Thyroid gland (tissue), 4 donors: Measurements from ENCODE around the gene APOL3. TPM values are rescaled to one million over a fixed set of nuclear protein-coding genes. Genes with fewer than 3 reads are reported as not detected.
"Not testable (repeated sequence)": the region's sequence is repeated elsewhere in the genome, so short reads cannot be mapped to it uniquely, and the experiment has no call there.

Experiments
- DNase-seq, 2 donors: peaks; one replicate each; pipeline ENCODE4 v3.0.0-alpha.2; 2019
- H3K27ac ChIP-seq, 3 donors: fragments of 200-600 bp; sonication (generic); 1 replicate in 2 of 3; 2 replicates in 1 of 3; pipeline ENCODE4 v1.5.1; 2016 to 2019; ENCODE audit warnings: mild to moderate bottlenecking in 1 of 3, moderate library complexity in 1 of 3
- H3K27me3 ChIP-seq: fragments of 200-600 bp; sonication (generic); one replicate; pipeline ENCODE4 v1.5.1; 2019
- H3K36me3 ChIP-seq, 2 donors: fragments of 200-600 bp; sonication (generic); one replicate each; pipeline ENCODE4 v1.5.1; 2016 to 2019
- H3K4me1 ChIP-seq, 2 donors: fragments of 200-600 bp; sonication (generic); one replicate each; pipeline ENCODE4 v1.5.1; 2017 to 2019
- H3K4me3 ChIP-seq, 3 donors: fragments of 200-600 bp; sonication (generic); replicated peaks in 1 of 3; 1 replicate in 2 of 3; 2 replicates in 1 of 3; pipeline ENCODE4 v1.5.1; 2016; ENCODE audit warnings: mild to moderate bottlenecking in 1 of 3
- H3K9me3 ChIP-seq: fragments of 200-600 bp; sonication (generic); one replicate; pipeline ENCODE4 v1.5.1; 2017
- POLR2A ChIP-seq, 2 donors: fragments of 450-650 bp; IDR thresholded peaks; one replicate each; pipeline ENCODE4 v1.6.1; 2017; ENCODE audit warnings: antibody characterized with exemption in 2 of 2, mild to moderate bottlenecking in 2 of 2, moderate library complexity in 1 of 2
- WGBS, 2 donors: methylation state at CpG; one replicate each; pipeline ENCODE4 v1.1.5; 2017; 5-methylcytosine and 5-hydroxymethylcytosine counted together
- intact Hi-C: fragments of 100-400 bp; cut with DNase I; formaldehyde crosslinking; loops from one replicate; pipeline ENCODE4 v1.15.1; 2023
- total RNA-seq, 4 donors: library from RNA; depleted of rRNA; stranded (reverse); fragments of >200 nt; gene quantifications; one replicate each; pipeline ENCODE4 v1.2.3, GENCODE V29; 2016
- TF ChIP-seq, protein P1 (sequence below), 6 experiments: fragments of 200-600 bp in 3 of 6; fragments of 450-650 bp in 3 of 6; sonication (generic) in 3 of 6; IDR thresholded peaks; one replicate each; pipeline ENCODE4 v1.5.1; 2016 to 2019; ENCODE audit warnings: antibody characterized with exemption in 6 of 6, mild to moderate bottlenecking in 2 of 6, inconsistent platforms in 1 of 6, moderate library complexity in 1 of 6

Gene APOL3
- total RNA-seq, 4 donors from 2014 or later, result 23.3 to 91.9 (median 59.9) TPM

DNA sequence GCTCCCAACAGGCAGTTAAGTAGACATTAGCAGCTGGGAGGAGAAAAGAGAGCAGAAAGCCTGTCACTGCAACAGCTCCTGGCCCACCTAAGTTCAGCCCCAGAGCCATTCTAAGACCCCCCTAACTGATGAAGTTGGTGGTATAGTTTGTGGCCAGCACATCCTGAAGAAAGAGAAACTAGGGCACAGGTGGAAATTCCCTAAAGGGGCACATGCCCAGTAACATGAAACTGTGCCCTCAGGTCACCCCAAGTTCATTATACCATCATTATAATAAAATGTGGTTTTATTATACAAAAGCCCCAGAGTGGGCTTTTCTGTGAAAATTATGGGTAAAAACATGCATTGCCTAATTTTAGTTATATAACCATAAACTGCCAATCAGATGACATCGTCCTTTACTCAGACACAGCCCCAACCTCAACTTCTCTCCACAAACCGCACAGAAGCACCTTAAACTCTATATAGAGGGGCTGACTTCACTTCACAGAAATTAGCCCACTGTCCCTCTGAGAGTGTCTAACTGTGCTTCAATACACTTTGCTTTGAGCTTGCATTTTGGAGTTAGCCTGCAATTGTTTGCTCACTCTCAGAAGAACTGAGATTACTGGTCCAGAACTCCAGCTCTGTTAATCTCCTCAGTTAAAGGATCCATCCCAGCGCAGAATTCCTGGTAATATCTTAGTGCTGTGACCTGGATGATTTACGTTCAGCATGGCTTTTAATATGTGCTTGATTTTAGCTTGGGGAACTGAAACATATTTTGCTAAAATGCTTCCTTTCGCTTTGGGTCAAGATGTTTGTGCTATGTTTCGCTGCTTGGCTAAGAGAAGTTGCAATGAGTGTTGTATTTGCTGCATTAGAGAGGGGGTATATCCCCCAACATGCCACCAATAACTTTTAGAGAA is 1.8 kb upstream of the APOL3 start:
- TF ChIP-seq, protein P1, sequence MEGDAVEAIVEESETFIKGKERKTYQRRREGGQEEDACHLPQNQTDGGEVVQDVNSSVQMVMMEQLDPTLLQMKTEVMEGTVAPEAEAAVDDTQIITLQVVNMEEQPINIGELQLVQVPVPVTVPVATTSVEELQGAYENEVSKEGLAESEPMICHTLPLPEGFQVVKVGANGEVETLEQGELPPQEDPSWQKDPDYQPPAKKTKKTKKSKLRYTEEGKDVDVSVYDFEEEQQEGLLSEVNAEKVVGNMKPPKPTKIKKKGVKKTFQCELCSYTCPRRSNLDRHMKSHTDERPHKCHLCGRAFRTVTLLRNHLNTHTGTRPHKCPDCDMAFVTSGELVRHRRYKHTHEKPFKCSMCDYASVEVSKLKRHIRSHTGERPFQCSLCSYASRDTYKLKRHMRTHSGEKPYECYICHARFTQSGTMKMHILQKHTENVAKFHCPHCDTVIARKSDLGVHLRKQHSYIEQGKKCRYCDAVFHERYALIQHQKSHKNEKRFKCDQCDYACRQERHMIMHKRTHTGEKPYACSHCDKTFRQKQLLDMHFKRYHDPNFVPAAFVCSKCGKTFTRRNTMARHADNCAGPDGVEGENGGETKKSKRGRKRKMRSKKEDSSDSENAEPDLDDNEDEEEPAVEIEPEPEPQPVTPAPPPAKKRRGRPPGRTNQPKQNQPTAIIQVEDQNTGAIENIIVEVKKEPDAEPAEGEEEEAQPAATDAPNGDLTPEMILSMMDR (IDR thresholded peaks at IDR 0.05), result no peak
- no peak for TF ChIP-seq POLR2A (IDR thresholded peaks at IDR 0.05)
- intact Hi-C loops, result no loop called here
- Histone ChIP-seq H3K4me1 (peaks cover 3 to 7% of the 10 kb centered on the region in 2 donors), H3K36me3 (no peaks in the 10 kb centered on the region), H3K27ac (no peak overlapping the region), H3K27me3 (no peaks in the 10 kb centered on the region), H3K4me3 (no peak overlapping the region), H3K9me3 (no peaks in the 10 kb centered on the region)
- 85 to 90% methylated on average over 6 of the region's 6 CpGs for WGBS, 2 donors
- no peak for DNase-seq

DNA sequence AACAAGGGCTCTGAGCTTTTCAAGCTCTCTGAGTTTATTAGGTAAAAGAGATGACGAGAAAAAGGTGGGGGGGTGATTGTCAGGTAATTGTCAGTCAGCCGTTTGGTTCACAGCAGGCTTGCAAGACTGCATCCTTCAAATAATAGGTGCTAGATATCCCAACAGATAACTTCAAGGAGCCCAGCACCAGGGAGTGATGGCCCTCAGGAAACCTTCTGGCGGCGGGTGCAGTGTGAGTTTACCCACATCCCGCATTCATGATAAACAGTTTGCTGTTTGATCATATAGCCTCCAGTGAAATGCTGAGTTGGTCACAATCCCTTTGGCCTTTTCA is 1.2 kb upstream of the APOL3 start:
- H3K36me3 ChIP-seq, intact Hi-C loops, H3K4me3 ChIP-seq, H3K27ac ChIP-seq, H3K9me3 ChIP-seq, DNase-seq, H3K27me3 ChIP-seq: not testable (repeated sequence)
- H3K4me1 ChIP-seq, result peaks cover 3 to 12% of the 10 kb centered on the region in 2 donors
- 52 to 79% methylated on average over 5 of the region's 5 CpGs for WGBS, 2 donors

DNA sequence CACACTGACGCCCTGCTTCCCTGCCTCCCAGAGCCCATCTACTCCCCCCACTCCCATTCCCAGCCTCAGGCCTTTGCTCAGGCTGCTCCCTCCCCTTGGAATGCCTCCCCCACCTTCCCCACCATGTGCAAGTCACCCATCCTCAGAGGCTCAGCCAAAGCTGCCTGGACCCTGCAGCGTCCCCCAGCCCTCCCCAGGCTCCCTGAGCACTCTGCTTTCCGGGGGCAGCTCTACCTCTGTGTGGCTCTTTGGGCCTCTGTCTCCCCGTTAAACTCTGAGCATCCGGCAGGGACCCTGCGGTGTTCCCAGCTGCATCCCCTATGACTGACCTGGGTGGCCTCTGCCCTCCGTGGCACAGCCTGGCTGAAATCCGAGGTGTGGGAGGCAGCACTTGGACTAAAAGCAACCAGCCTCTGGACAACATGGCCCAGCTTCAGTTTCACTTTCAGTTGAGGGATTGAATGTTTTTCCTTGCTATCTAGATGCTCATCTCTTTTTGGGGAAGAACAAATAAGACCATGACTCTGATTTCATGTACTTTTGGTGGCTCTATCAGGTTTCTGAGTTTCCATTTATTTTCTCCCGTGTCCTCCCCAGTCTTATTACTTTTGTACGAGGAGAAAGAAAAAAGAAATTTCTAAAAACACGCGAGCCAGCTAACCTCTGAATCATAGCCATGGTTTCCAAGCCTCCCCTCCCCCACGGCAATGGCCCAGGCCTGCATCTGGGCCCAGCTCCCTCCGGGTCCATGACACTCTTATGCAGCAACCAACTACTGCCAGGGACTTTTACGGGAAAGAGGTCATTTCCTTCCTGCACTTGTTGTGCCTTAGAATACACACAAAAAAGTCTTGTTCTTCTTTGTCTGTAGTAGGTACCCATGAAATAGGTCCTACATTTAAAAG is 3.8 kb downstream of the APOL3 start:
- Histone ChIP-seq H3K4me3 (peak overlapping the region in 1 of 3 donors; percentile 29), H3K9me3 (no peaks in the 10 kb centered on the region), H3K27me3 (no peaks in the 10 kb centered on the region), H3K36me3 (no peaks in the 10 kb centered on the region), H3K27ac (peak overlapping the region; percentile 85 to 91 (median 85)), H3K4me1 (peaks cover 13 to 40% of the 10 kb centered on the region in 2 donors)
- TF ChIP-seq, protein P1 (IDR thresholded peaks at IDR 0.05), result no peak
- TF ChIP-seq POLR2A (IDR thresholded peaks at IDR 0.05), result peak in 1 of 2 donors; percentile 31
- WGBS, 2 donors, result 37 to 41% methylated on average over 15 of the region's 15 CpGs
- peak; percentile 74 to 76 for DNase-seq
- intact Hi-C loops, result no loop called here

DNA sequence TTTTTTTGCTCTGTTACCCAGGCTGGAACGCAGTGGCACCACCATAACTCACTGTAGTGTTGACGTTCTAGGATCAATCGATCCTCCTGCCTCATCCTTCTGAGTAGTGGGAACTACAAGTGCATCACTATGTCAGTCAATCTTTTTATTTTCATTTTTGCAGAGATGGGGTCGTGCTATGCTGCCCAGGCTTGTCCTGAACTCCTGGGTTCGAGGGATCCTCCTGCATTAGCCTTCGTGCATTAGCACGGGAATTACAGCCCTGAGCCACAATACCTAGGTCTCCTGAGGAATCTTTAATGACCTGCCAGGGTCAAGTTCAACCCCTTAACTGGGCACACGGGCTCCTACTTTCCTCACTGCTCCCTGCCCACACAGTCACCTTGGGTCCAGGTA is 4.4 kb downstream of the APOL3 start:
- 72 to 77% methylated on average over 8 of the region's 8 CpGs for WGBS, 2 donors

DNA sequence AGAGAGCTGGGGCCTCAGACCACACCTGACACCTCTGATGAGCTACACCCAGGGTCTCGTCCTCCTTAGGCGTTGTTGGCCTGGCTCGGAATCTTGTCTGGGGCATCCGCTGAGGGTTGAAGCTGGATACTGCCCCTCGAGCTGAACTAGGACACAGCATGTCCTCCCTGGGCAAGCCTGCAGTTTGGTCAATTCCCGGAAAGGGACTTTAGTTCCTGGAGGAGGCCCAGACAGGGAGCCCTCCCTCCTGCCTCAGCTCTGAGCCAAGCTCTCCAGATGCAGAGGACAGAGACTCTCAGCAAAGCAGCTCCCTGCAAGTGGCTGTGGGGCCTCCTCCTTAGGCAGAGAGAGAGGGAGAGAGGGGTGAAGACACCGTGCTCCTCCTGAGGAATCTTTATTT is 4.9 kb downstream of the APOL3 start:
- Histone ChIP-seq H3K4me3 (no peak overlapping the region), H3K36me3 (no peaks in the 10 kb centered on the region), H3K4me1 (peaks cover 14 to 38% of the 10 kb centered on the region in 2 donors), H3K27ac (peak overlapping the region; percentile 85 to 91 (median 85)), H3K27me3 (no peaks in the 10 kb centered on the region), H3K9me3 (no peaks in the 10 kb centered on the region)
- WGBS, 2 donors, result 39 to 48% methylated on average over 7 of the region's 7 CpGs
- TF ChIP-seq POLR2A (IDR thresholded peaks at IDR 0.05), result peak in 1 of 2 donors; percentile 34
- TF ChIP-seq, protein P1 (IDR thresholded peaks at IDR 0.05), result no peak
- intact Hi-C loops, result no loop called here
- peak; percentile 22 to 29 for DNase-seq

More for the DNA sequence above, 4.4 kb downstream of the APOL3 start:
- no peaks in the 10 kb centered on the region for H3K9me3 ChIP-seq
- H3K36me3 ChIP-seq, result no peaks in the 10 kb centered on the region
- peaks cover 13 to 40% of the 10 kb centered on the region in 2 donors for H3K4me1 ChIP-seq
- intact Hi-C loops, result no loop called here
- no peaks in the 10 kb centered on the region for H3K27me3 ChIP-seq
- H3K4me3 ChIP-seq, result peak overlapping the region in 1 of 3 donors; percentile 29
- H3K27ac ChIP-seq, result peak overlapping the region; percentile 85 to 91 (median 85)
- no peak for DNase-seq
- TF ChIP-seq POLR2A (IDR thresholded peaks at IDR 0.05), result no peak
- TF ChIP-seq, protein P1 (IDR thresholded peaks at IDR 0.05), result no peak
